HG03039 (cell line): ENCODE measurements around the gene THG1L.
"Not testable (repeated sequence)": the region's sequence is repeated elsewhere in the genome, so short reads cannot be mapped to it uniquely, and the experiment has no call there.

Experiments used
- ATAC-seq: cut with Tn5 transposase; IDR thresholded peaks from one replicate; pipeline ENCODE4 v1.9.1; 2021; ENCODE audit warnings: mild to moderate bottlenecking, moderate library complexity; ENCODE audit not compliant: unreplicated experiment

THG1L gene

DNA sequence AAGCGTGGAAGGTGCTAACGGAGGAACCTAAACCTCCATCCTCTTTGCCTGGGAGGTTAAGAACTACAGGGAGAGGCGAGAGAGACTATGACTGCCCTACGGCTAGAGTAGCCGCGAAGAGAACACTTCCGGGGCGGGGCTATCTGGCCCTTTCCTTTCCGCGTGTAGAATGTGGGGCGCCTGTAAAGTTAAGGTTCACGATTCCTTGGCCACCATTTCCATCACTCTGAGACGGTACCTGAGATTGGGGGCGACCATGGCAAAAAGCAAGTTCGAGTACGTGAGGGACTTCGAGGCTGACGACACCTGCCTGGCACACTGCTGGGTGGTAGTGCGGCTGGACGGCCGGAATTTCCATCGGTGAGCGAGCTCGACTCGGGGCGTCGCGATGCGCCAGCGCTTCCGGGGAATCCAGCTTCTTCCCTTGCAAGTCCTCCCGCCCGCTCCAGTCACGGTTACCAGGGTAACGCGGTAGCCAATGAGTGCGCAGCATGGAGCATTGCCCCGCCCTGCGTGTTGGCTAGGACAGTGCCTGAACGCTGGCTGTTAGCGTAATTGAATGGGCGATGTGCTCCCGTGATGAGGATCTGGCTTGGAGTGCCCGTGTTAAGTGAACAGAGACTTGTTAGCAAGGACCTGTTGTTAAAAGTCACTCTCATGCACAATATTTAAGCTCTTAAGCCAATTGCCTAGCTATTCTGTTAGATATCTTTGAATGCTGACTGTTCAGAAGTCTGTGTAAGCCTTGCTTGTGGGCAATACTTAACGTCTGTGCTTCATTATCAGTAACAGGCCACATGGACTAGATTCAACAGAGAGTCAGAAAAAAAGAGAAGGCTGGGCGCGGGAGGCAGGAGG lies at the start of gene THG1L:
Gene THG1L (plus strand): TSS at position 149 of the 858 bp plus-strand sequence. CDS start 21 bp downstream, at position 170.
- peak; percentile 93 for ATAC-seq

DNA sequence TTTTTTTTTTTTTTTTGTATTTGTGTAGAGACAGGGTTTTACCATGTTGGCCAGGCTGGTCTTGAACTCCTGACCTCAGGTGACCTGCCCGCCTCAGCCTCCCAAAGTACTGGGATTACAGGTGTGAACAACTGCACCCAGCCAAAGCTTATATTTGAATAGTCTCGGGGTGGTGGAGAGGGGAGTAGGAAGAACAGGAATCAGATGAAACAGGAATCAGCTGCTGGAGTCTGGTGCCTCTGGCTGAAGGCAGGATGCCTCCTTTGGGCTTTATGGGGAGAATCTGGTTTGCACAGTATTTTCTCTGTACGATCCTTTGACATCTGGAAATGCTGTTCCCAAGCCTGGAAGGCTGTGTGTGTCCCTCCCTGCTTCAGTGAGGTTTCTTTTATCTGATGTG lies 49.0 kb upstream of the THG1L start:
- no peak for ATAC-seq

DNA sequence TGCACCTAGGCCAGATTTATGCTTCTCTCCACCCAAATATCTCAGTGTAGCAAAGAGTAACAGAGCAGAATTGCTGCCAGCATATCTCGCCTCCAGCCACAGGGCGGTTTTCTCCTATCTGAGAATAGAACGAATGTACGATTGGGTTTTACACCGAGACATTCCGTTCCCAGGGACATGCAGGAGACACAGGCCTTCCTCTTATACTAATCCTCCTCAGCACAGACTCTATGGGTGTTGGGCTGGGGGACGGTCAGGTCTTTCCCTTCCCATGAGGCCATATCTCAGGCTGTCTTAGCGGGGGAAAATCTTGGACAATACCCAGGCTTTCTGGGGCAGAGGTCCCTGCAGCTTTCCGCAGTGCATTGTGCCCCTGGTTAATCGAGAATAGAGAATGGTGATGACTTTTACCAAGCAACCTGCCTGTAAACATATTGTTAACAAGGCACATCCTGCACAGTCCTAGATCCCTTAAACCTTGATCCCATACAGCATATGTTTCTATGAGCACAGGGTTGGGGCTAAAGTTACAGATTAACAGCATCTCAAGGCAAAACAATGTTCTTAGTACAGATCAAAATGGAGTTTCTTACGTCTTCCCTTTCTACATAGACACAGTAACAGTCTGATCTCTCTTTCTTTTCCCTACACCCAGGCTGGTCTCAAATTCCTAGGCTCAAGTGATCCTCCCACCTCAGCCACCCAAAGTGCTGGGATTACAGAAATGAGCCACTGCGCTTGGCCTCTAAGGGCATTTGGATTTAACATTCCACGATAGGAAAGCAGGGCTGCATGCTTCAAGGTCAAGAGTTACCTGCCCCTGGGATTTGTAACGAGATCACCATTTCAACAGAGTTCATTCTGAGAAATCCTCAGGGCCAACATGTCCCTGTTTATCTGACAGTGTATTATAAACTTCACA lies 44.7 kb upstream of the THG1L start:
- ATAC-seq = not testable (repeated sequence)

DNA sequence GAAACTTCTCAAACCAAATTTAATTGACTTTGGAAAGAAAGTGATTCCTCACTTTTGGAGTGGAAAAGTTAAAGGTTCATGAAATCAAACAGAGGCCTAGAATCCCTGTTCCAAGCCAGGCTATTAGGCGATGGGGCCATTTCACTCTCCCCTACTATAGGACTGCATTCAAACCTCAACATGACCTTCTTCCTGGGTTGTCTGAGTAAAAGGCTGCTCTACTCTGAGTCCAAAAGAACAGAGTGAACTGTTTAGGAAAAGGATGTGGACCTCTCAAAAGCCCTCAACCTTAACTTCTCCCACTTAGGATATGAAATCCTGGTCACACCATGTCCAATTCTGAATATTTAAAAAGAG lies 44.0 kb upstream of the THG1L start:
- no peak for ATAC-seq

DNA sequence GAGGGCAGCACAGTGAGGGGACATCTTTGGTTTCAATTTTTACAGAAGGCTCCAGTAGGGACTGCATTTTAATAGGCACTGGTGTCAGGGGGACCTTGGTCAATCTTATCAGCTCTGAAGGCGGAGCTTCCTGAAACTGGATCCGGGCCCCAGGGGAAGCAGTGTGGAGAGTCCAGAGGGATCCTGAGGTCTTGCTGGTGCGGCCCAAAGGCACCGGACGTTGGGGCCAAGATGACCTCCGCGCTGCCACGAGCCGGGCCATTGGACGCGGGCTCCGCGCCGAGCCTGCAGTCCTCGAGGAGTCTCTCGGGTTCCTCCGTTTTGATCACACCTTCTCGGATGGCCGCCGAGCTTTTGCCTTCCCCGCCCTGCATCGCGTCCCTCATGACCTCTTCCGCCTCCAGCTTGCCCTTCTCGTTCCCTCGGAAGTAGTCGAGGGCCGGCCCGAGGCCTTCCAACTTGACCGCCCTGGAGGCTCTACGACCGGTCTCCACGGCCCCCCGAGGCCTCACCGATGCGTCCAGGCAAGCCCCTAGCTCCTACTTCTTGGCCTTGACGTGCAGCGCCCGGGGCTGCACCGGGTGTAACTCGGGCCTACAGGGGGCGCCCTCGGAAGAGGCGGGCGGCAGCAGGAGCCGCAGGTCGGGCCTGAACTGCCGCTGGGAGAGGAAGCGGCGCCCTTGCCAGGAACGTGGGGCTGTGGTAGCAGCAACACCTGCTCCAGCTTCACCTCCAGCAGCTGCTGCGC lies 41.1 kb upstream of the THG1L start:
- no peak for ATAC-seq

DNA sequence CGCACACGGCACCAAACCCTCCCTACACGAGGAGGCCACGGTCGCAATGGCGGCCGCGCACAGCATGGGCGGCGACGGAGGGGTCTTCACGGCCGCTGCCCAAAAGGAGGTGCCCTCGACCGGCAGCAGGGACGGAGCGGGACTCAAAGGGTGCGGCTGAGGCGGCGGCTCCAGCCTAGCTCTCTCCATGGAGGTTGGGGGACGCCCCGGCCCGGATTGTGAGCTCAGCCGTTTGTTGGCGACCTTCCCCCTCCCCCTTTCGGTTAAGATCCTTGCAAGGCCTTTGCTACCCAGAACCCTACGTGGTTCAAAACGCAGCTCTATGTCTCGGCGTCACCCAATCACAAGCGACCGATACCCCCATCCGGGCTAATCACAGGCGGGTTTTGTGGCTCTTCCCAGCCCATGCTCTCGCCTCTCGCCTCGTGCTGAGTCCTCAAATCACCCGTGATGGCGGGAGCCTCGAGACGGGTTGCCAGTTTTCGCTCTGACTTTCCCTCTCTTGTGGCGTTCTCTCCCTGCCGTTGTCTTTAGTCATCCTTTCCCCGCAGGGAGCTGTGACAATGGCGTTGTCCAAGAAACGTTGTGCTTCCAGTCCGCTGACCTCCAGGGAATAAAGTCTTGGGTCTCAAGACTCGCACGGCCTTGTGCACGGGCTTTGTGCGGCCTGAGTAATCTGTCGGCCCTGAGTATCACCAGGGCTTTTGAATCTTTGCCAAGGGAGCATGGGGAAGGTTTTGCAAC lies 40.4 kb upstream of the THG1L start:
- ATAC-seq = no peak

DNA sequence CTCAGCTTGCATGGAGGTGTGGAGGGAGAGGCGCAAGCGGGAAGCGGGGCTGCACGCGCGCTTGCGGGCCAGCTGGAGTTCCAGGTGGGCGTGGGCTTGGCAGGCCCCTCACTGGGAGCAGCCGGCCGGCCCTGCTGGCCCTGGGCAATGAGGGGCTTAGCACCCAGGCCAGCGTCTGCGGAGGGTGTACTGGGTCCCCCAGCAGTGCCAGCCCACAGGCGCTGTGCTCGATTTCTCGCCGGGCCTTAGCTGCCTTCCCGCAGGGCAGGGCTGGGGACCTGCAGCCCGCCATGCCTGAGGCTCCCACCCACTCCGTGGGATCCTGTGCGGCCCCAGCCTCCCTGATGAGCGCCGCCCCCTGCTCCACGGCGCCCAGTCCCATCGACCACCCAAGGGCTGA lies 37.4 kb upstream of the THG1L start:
- ATAC-seq = not testable (repeated sequence)

DNA sequence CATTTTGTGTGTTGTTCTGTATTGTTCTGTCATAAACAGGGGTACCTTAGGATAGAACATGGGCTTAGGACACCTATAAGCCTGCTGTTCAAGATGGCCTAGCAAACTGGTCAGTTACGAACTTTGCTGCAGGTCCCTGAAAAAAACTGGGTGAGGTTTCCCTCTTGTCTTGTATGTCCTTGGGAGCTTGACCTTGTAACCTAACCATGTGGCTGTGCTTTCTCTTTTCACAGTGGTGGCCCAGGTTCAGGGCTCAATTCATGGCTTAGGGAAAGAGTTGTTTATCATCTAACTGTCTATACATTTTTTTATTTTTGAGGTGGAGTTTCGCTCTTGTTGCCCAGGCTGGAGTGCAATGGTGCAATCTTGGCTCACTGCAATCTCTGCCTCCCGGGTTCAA lies 35.1 kb upstream of the THG1L start:
- not testable (repeated sequence) for ATAC-seq

DNA sequence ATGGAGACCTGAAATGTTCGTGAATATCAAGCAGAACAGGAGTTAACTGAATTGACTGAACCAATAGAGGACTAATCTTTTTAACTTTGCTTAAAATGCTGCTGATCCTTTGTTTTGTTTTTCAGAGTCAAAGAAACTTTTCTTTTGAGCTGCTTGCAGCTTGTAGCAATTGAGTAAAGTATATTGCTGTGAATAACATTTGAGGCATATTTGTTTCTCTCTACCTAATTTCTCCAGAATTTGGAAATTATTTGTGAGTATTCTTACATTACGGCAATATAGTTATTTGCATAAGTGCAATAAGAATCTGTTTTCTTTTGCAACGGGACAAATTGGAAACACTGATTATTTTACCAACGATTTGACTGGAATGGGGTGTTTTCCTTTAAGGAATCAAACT lies 32.5 kb upstream of the THG1L start:
- ATAC-seq = not testable (repeated sequence)

DNA sequence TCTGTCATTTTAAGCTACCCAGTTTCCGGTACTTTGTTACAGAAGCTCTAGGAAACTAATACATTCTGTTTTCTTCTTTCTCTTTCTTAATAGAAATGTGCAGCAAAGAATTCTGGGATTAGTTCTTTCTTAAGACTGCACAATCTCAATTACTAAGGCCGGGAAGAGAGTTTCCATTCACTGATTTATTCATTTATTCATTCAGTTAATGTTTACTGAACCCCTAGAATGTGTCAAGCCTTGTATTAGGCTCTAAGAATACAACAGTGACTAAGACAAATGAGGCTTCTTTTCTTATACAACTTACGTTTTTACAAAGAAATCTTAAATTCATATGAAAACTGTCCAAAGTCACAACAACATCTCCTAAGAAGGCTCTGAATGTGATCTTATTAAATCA lies 27.5 kb upstream of the THG1L start:
- no peak for ATAC-seq

DNA sequence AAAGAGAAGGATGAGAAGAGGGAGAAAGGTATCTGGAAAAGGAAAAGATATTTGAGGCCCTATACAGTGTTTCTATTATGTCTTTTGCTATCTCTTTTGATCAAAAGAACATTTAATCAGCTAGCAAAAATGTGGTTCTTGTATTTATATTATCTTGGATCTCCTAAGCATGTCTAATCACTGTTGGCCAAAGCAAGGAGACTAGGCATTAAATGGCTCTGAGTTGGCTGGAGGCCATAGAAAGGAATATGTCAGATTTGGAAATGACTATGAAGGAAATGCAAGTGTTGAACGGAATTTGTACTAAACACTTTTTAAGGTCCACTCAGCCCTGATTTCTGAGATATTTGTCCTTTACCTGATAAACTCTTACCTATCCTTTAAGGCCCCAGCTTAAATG lies 22.4 kb upstream of the THG1L start:
- ATAC-seq = no peak

DNA sequence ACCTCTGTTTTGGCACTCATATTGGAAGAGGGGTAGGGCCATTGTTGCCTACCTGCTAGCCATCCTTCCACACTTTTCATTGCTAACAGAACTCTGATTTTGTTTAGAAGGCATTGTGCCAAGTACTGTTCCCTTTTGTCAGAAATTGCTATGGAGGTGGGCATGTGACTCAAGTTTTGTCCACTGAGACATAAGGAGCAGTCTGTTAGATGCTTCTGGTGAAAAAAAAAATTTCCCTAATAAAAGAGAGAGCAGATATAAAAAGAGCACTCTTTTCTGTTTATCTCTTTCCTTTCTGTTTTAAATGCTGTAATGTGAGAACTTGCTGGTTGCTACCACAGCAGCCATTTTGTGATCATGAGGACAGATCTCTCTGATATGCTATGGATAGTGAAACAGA lies 21.9 kb upstream of the THG1L start:
- ATAC-seq = no peak

DNA sequence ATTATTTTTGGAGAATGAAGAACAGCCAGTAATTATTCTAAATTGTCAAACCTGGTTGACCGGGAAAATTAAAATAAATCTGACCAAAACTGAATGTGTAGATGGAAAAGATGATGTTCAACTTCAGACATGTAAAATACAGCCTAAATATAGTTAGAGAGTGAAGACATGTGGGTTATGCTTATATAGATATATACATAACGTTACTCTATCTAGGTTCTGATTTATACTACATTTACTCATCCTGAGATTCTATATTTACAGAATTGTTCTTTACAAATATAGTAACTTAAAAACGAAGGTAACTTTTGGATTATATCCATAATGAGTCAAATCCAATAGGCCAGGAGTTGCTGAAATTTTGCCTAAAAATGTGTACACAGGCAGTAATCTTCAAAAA lies 20.8 kb upstream of the THG1L start:
- ATAC-seq = no peak

DNA sequence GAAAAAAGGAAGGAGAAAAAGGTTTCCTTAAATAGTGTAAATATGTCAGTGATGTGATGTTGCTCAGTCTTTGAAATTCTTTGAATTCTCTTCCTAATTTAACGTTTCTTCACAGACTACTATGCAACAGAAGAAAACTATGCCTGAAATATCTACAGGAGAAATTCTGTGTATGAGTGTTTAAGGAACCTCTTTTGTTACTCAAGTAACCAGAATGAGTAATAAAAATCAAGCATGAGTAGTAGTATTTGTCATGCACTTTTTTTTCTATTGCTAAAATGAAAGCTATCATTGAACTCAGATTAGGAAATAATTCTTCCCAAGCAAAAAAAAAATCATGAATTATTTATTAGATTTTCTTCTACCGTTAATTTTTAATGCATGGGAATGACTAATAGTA lies 20.3 kb upstream of the THG1L start:
- no peak for ATAC-seq

DNA sequence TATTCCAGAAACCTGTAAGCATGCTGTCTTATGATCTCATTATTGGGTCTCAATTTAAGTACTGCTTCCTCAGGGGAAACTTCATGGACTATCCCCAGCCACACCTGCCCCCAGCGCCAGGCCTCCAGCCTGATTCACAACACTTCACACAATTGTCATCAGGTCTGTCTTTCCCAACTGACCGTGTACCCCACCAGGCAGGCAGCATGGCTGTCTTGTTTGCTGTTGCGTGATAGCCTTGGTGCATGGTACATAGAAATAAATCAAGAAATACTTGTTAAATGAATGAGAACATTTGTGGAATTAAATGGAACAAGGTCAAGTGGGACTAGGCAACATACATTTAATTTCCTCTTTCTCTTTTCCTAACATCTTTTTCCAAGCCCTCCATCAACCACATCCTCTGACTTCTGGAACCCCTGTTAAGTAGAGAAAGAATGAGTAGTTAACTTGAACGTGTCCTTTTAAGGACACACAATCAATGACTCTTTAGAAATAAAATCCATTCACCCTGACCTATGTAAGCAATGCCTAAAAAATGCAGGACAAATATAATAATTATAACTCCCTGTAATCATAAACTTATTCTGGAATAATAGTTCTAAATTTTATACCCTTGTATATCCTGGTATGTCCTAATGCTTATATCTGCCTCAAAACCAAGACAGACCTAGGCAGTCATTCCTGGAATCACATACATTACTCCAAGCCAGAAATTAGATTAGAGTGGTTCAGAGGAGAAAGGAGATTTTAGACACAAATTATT lies 17.2 kb upstream of the THG1L start:
- no peak for ATAC-seq

DNA sequence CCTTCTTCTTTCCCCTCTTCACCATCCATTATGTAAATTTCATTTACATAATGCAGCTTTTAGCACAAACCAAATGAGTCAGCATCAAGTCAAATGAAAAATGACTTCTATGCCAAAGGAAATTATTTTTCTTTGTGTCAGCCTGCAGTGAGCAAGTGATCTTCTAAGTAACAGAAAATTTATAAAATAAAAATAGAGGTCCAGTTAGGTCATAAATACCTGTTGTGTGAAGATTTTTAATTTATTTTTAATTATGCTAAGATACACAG lies 16.7 kb upstream of the THG1L start:
- no peak for ATAC-seq

DNA sequence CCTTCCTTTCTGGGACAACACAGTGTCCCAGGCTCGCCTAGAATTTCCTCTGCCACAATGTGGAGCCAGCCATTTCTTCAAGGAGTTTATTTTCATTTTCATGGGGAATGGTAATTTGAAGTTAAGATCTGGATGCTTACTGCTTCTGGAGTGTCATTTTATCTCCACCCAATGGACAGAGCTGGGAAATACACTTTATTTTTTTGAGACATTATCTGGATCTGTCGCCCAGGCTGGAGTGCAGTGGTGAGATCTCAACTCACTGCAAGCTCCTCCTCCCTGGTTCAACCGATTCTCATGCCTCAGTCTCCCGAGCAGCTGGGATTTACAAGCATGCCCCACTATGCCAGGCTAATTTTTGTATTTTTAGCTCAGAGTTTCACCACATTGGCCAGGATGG lies 12.7 kb upstream of the THG1L start:
- no peak for ATAC-seq

DNA sequence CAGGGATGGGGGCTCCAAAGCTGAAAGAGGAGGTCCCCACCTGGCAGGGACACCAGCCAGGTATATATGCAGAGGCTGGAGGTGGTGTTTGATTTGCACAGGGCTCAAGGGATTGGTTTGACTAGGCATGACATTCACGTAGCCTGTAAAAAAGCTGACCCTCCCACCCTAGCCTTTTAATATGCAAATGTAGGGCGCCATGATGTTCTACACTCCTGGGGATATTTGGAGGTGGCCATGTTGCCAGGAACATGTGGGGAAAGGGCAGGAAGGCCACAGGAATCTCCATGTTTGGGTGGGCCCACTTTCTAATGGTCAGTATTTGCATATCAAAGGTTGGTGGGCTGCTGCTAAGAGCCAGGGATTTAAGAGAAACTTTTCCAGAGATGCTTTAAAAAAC lies 12.0 kb upstream of the THG1L start:
- no peak for ATAC-seq

DNA sequence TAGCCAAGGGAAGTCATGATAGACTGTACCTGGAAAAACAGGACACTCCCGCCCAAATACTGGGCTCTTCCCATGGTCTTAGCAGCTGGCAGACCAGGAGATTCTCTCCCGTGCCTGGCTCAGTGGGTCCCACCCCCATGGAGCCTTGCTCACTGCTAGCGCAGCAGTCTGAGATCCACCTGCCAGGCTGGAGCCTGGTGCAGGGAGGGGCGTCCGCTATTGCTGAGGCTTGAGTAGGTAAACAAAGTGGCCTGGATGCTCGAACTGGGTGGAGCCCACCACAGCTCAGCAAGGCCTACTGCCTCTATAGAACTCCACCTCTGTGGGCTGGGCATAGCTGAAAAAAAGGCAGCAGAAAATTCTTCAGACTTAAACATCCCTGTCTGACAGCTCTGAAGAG lies 10.1 kb upstream of the THG1L start:
- no peak for ATAC-seq

DNA sequence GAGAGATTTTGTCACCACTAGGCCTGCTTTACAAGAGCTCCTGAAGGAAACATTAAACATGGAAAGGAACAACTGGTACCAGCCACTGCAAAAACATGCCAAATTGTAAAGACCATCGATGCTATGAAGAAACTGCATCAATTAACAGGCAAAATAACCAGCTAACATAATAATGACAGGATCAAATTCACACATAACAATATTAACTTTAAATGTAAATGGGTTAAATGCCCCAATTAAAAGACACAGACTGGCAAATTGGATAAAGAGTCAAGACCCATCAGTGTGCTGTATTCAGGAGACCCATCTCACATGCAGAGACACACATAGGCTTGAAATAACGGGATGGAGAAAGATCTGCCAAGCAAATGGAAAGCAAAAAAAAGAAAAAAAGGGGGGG lies 8.3 kb upstream of the THG1L start:
- not testable (repeated sequence) for ATAC-seq
